CD14-positive monocyte (primary cell): ENCODE measurements around the gene FMO5. TPM values are rescaled to one million over a fixed set of nuclear protein-coding genes. Genes with fewer than 3 reads are reported as not detected.

Source experiments
- DNase-seq, 3 donors: peaks; one replicate each; pipeline ENCODE4 v3.0.0-alpha.2; 2011 to 2022
- H2AFZ ChIP-seq: 2 replicates; pipeline ENCODE4 v1.6.0; 2012; ENCODE audit warnings: mild to moderate bottlenecking, low read depth, low read length, inconsistent platforms; ENCODE audit not compliant: insufficient read depth, poor library complexity, severe bottlenecking
- H3K27ac ChIP-seq, 2 donors: 1 replicate in 1 of 2; 2 replicates in 1 of 2; pipeline ENCODE4 v1.5.1; 2012 to 2013; ENCODE audit warnings: low read length in 2 of 2, control low read depth in 1 of 2, inconsistent platforms in 1 of 2, low read depth in 1 of 2, mild to moderate bottlenecking in 1 of 2
- H3K27me3 ChIP-seq, 2 donors: one replicate each; pipeline versions ENCODE4 v1.6.0 to v1.6.1; 2011 to 2013; ENCODE audit warnings: low read length in 2 of 2; ENCODE audit not compliant: control insufficient read depth in 2 of 2, insufficient read depth in 2 of 2
- H3K36me3 ChIP-seq, 2 donors: replicated peaks in 1 of 2; 1 replicate in 1 of 2; 2 replicates in 1 of 2; pipeline versions ENCODE4 v1.5.1 to v1.6.1; 2012 to 2013; ENCODE audit warnings: low read length in 2 of 2, control low read depth in 1 of 2, inconsistent platforms in 1 of 2, mild to moderate bottlenecking in 1 of 2; ENCODE audit not compliant: insufficient read depth in 2 of 2, control insufficient read depth in 1 of 2
- H3K4me1 ChIP-seq, 2 donors: 1 replicate in 1 of 2; 2 replicates in 1 of 2; pipeline versions ENCODE4 v1.5.1 to v1.6.1; 2012 to 2013; ENCODE audit warnings: low read length in 2 of 2, control low read depth in 1 of 2, inconsistent platforms in 1 of 2, mild to moderate bottlenecking in 1 of 2, moderate library complexity in 1 of 2; ENCODE audit not compliant: insufficient read depth in 2 of 2, control insufficient read depth in 1 of 2
- H3K4me2 ChIP-seq: replicated peaks from 2 replicates; pipeline ENCODE3; 2012; ENCODE audit warnings: low read length, moderate library complexity, mild to moderate bottlenecking; ENCODE audit not compliant: poor library complexity, severe bottlenecking; ENCODE audit errors: extremely low read depth
- H3K4me3 ChIP-seq, 3 experiments: fragments of 200-600 bp in 1 of 3; sonication (generic) in 1 of 3; replicated peaks in 1 of 3; 1 replicate in 2 of 3; 2 replicates in 1 of 3; pipeline ENCODE4 v1.5.1; 2011 to 2013; ENCODE audit warnings: low read length in 3 of 3, mild to moderate bottlenecking in 3 of 3, control low read depth in 2 of 3, low read depth in 2 of 3, inconsistent platforms in 1 of 3, moderate library complexity in 1 of 3
- H3K79me2 ChIP-seq: 2 replicates; pipeline ENCODE4 v1.6.0; 2012; ENCODE audit warnings: mild to moderate bottlenecking, control low read depth, inconsistent platforms, low read length, moderate library complexity; ENCODE audit not compliant: insufficient read depth
- H3K9ac ChIP-seq: 2 replicates; pipeline ENCODE4 v1.6.0; 2017; ENCODE audit warnings: low read length, mild to moderate bottlenecking; ENCODE audit not compliant: insufficient read depth, poor library complexity, severe bottlenecking
- H3K9me3 ChIP-seq, 2 donors: replicated peaks in 1 of 2; 1 replicate in 1 of 2; 2 replicates in 1 of 2; pipeline versions ENCODE4 v1.5.1 to v1.6.1; 2012 to 2013; ENCODE audit warnings: low read length in 2 of 2, control low read depth in 1 of 2; ENCODE audit not compliant: control insufficient read depth in 1 of 2, insufficient read depth in 1 of 2
- H4K20me1 ChIP-seq: 2 replicates; pipeline ENCODE4 v1.6.0; 2012; ENCODE audit warnings: mild to moderate bottlenecking, low read length, control low read depth, moderate library complexity; ENCODE audit not compliant: insufficient read depth
- H3K27ac Mint-ChIP-seq, 7 donors: one replicate each; pipeline ENCODE4 v1.8.0; 2020; ENCODE audit warnings: mild to moderate bottlenecking in 7 of 7, mixed read lengths in 7 of 7, moderate library complexity in 6 of 7, inconsistent platforms in 2 of 7
- H3K27me3 Mint-ChIP-seq, 3 donors: one replicate each; pipeline ENCODE4 v1.8.0; 2021 to 2022; ENCODE audit warnings: low read depth in 3 of 3, mild to moderate bottlenecking in 3 of 3, mixed read lengths in 3 of 3, moderate library complexity in 3 of 3, inconsistent platforms in 1 of 3
- H3K36me3 Mint-ChIP-seq, 2 donors: one replicate each; pipeline ENCODE4 v1.8.0; 2020; ENCODE audit warnings: mixed read lengths in 2 of 2, inconsistent platforms in 1 of 2, mild to moderate bottlenecking in 1 of 2
- H3K4me1 Mint-ChIP-seq: one replicate; pipeline ENCODE4 v1.8.0; 2020; ENCODE audit warnings: mild to moderate bottlenecking, mixed read lengths
- H3K4me3 Mint-ChIP-seq, 2 donors: one replicate each; pipeline ENCODE4 v1.8.0; 2020; ENCODE audit warnings: mild to moderate bottlenecking in 2 of 2, mixed read lengths in 2 of 2, moderate library complexity in 1 of 2
- H3K9me3 Mint-ChIP-seq, 7 donors: one replicate each; pipeline ENCODE4 v1.8.0; 2020 to 2022; ENCODE audit warnings: mixed read lengths in 7 of 7, mild to moderate bottlenecking in 6 of 7, moderate library complexity in 6 of 7, inconsistent platforms in 2 of 7
- CTCF ChIP-seq: fragments of 200-600 bp; IDR thresholded peaks from one replicate; pipeline ENCODE4 v1.8.0; 2022; ENCODE audit warnings: antibody characterized with exemption, mild to moderate bottlenecking
- WGBS: methylation state at CpG from one replicate; pipeline ENCODE4 v1.1.5; 2013; ENCODE audit warnings: missing lambda C conversion rate; ENCODE audit not compliant: insufficient coverage; 5-methylcytosine and 5-hydroxymethylcytosine counted together
- intact Hi-C, 2 donors: fragments of 100-400 bp; cut with micrococcal nuclease; formaldehyde crosslinking; loops; one replicate each; pipeline versions ENCODE4 v1.15.0 to v1.15.1; 2023
- polyA plus RNA-seq, 3 donors: library from polyadenylated mRNA; depleted of rRNA in 1 of 3; unstranded in 2 of 3; stranded (reverse) in 1 of 3; fragments of 300-500 nt in 2 of 3; fragments of >200 nt in 1 of 3; fragmentation: Illumina TruSeq in 2 of 3; gene quantifications; 1 replicate in 2 of 3; 2 replicates in 1 of 3; pipeline ENCODE4 v1.2.3, GENCODE V29; 2012 to 2021

FMO5 gene
- polyA plus RNA-seq, 3 donors = 16.8 to 20.0 (median 18.0) TPM

DNA sequence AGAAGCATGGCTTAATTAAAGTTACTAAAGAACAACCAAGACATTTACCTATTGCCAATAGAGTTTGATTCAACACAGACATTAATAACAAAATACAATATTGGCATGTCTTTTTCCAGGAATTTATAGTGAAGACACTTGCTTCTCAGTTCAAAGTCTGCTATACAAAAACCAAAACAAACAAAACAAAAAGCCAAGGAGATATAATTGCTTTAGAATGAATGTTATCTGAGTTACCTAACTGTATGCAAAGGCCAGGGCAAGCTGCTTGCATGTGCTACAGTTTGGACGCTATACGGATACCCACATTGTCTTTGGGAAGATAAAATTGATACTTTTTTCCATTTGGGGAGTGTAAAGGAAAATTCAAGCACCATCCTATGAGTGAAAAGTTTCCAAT is 13.6 kb downstream of the FMO5 start:
- Histone ChIP-seq H3K79me2 (no peaks in the 10 kb centered on the region), H4K20me1 (no peaks in the 10 kb centered on the region), H3K9ac (no peak overlapping the region), H3K27ac (no peak overlapping the region), H3K4me2 (no peak overlapping the region), H3K4me3 (no peak overlapping the region), H3K4me1 (peaks cover 0 to under 1% of the 10 kb centered on the region in 2 donors), H3K36me3 (peaks cover 37 to 78% of the 10 kb centered on the region in 2 donors), H2AFZ (no peak overlapping the region), H3K27me3 (no peaks in the 10 kb centered on the region), H3K9me3 (no peaks in the 10 kb centered on the region)
- peaks cover 3% of the 10 kb centered on the region for H3K4me1 Mint-ChIP-seq
- WGBS = 100% methylated on average over 2 of the region's 2 CpGs
- peaks cover 0 to 2% (median 0%) of the 10 kb centered on the region in 3 donors for H3K27me3 Mint-ChIP-seq
- no peak overlapping the region for H3K27ac Mint-ChIP-seq
- peaks cover 71 to 79% of the 10 kb centered on the region in 2 donors for H3K36me3 Mint-ChIP-seq
- peaks cover 0 to under 1% (median under 1%) of the 10 kb centered on the region in 7 donors for H3K9me3 Mint-ChIP-seq
- intact Hi-C loops = no loop called here
- no peak overlapping the region for H3K4me3 Mint-ChIP-seq
- DNase-seq = no peak
- no peak for TF ChIP-seq CTCF

DNA sequence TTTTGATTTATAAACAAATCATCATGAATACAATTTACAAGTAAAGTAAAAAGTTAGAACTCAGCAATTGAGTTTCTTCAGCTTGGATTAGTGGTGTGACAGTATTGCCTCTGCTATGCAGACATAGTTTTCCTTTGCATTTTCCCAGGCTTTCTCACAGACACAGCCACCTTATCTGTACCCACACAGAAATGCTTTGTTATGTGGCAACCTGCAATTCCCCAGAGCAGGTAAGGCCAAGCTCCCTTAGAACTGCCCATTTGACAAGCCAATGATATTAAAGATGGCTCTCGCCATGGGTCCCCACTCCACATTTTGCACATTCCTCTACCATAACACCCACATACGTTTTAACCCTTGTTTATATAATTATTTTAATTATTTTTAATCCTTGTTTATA is 14.2 kb downstream of the FMO5 start:
- no peak for DNase-seq
- WGBS = no CpG with 5 or more reads among the region's 2 CpGs
- no peaks in the 10 kb centered on the region for H3K9me3 ChIP-seq
- no peak overlapping the region for H3K9ac ChIP-seq
- H2AFZ ChIP-seq = no peak overlapping the region
- Mint-ChIP-seq H3K27ac (no peak overlapping the region), H3K9me3 (peaks cover 0 to 3% (median 2%) of the 10 kb centered on the region in 7 donors), H3K4me1 (peaks cover 3% of the 10 kb centered on the region), H3K4me3 (no peak overlapping the region), H3K27me3 (peaks cover 0 to 2% (median 0%) of the 10 kb centered on the region in 3 donors), H3K36me3 (peaks cover 70 to 81% of the 10 kb centered on the region in 2 donors)
- no peak overlapping the region for H3K27ac ChIP-seq
- H3K4me3 ChIP-seq = no peak overlapping the region
- intact Hi-C loops = no loop called here
- no peaks in the 10 kb centered on the region for H3K4me1 ChIP-seq
- no peak overlapping the region for H3K4me2 ChIP-seq
- H3K27me3 ChIP-seq = no peaks in the 10 kb centered on the region
- no peaks in the 10 kb centered on the region for H4K20me1 ChIP-seq
- H3K79me2 ChIP-seq = no peaks in the 10 kb centered on the region
- TF ChIP-seq CTCF = no peak
- peaks cover 37 to 76% of the 10 kb centered on the region in 2 donors for H3K36me3 ChIP-seq
